Measurements from ENCODE around the gene PRKCI.
A peak's percentile ranks its signal among the peaks of the same experiment; 100 is the strongest.

Gene PRKCI

GRCh38 chr3:170222647-170223541 is 670 bp downstream of the PRKCI start:
- DNase-seq (ENCODE audit: low read depth), result peak; percentile 49
- H3K4me3 ChIP-seq (ENCODE audit: low read depth, low read length), result peak overlapping the region; percentile 78
- peak; percentile 32 for TF ChIP-seq CTCF (conservative IDR thresholded peaks at IDR 0.05; ENCODE audit: low read depth, low read length)

- no peak overlapping the region for H3K4me3 ChIP-seq (ENCODE audit: low read depth, low read length)
- DNase-seq (ENCODE audit: low read depth), result no peak
- no peak for TF ChIP-seq CTCF (conservative IDR thresholded peaks at IDR 0.05; ENCODE audit: low read depth, low read length)
These were observed 2.9 kb downstream of the PRKCI start for GRCh38 chr3:170225166-170225565.

- no peak overlapping the region for H3K4me3 ChIP-seq (ENCODE audit: low read depth, low read length)
- DNase-seq (ENCODE audit: low read depth), result peak; percentile 48
- no peak for TF ChIP-seq CTCF (conservative IDR thresholded peaks at IDR 0.05; ENCODE audit: low read depth, low read length)
These were observed 4.3 kb downstream of the PRKCI start for GRCh38 chr3:170226426-170226960.

GRCh38 chr3:170228093-170228766 is 6.0 kb downstream of the PRKCI start:
- DNase-seq (ENCODE audit: low read depth), result peak; percentile 38
- TF ChIP-seq CTCF (conservative IDR thresholded peaks at IDR 0.05; ENCODE audit: low read depth, low read length), result no peak
- no peak overlapping the region for H3K4me3 ChIP-seq (ENCODE audit: low read depth, low read length)

- H3K4me3 ChIP-seq (ENCODE audit: low read depth, low read length), result no peak overlapping the region
- DNase-seq (ENCODE audit: low read depth), result no peak
- no peak for TF ChIP-seq CTCF (conservative IDR thresholded peaks at IDR 0.05; ENCODE audit: low read depth, low read length)
These were observed 10.0 kb downstream of the PRKCI start for GRCh38 chr3:170232266-170232665.

- no peak for TF ChIP-seq CTCF (conservative IDR thresholded peaks at IDR 0.05; ENCODE audit: low read depth, low read length)
- no peak overlapping the region for H3K4me3 ChIP-seq (ENCODE audit: low read depth, low read length)
- peak; percentile 91 for DNase-seq (ENCODE audit: low read depth)
These were observed 11.3 kb downstream of the PRKCI start for GRCh38 chr3:170233530-170233929.

Data from choroid plexus epithelial cell (primary cell).